Cerebellar nuclear complex (tissue), 1 donor: ENCODE data around the gene NOX1.

Experiments used
- DNase-seq, 2 experiments: peaks; one replicate each; lab custom pipeline; 2025; lab: John Stamatoyannopoulos, UW

NOX1 gene

GRCh38 chrX:100874325-100874724, at the start of gene NOX1:
Gene NOX1, minus strand, starts transcription at chrX:100874359. Its CDS starts 220 bp downstream, at chrX:100874139.
- no peak for DNase-seq

GRCh38 chrX:100915562-100915961, 41.4 kb upstream of the NOX1 start:
- no peak for DNase-seq

- DNase-seq: no peak
Observed at GRCh38 chrX:100913111-100913510, 39.0 kb upstream of the NOX1 start.

GRCh38 chrX:100911731-100912130, 37.6 kb upstream of the NOX1 start:
- no peak for DNase-seq

GRCh38 chrX:100905620-100906019, 31.5 kb upstream of the NOX1 start:
- DNase-seq: no peak

GRCh38 chrX:100904433-100904832, 30.3 kb upstream of the NOX1 start:
- no peak for DNase-seq

GRCh38 chrX:100895365-100896075, 21.4 kb upstream of the NOX1 start:
- no peak for DNase-seq

GRCh38 chrX:100883654-100884053, 9.5 kb upstream of the NOX1 start:
- DNase-seq: no peak

GRCh38 chrX:100880368-100880767, 6.2 kb upstream of the NOX1 start:
- DNase-seq: no peak

- DNase-seq: no peak
Observed at GRCh38 chrX:100871594-100872560, 2.3 kb downstream of the NOX1 start.

- DNase-seq: no peak
Observed at GRCh38 chrX:100870527-100870926, 3.6 kb downstream of the NOX1 start.

GRCh38 chrX:100868273-100868672, 5.9 kb downstream of the NOX1 start:
- DNase-seq: no peak

- DNase-seq: no peak
Observed at GRCh38 chrX:100864657-100865391, 9.3 kb downstream of the NOX1 start.

GRCh38 chrX:100863326-100863864, 10.8 kb downstream of the NOX1 start:
- DNase-seq: no peak

GRCh38 chrX:100852810-100853209, 21.3 kb downstream of the NOX1 start:
- no peak for DNase-seq

GRCh38 chrX:100850317-100850716, 23.8 kb downstream of the NOX1 start:
- DNase-seq: no peak

GRCh38 chrX:100831219-100831946, 42.8 kb downstream of the NOX1 start:
- no peak for DNase-seq

GRCh38 chrX:100830547-100830946, 43.6 kb downstream of the NOX1 start:
- DNase-seq: no peak

GRCh38 chrX:100830143-100830542, 44.0 kb downstream of the NOX1 start:
- no peak for DNase-seq

GRCh38 chrX:100829730-100830129, 44.4 kb downstream of the NOX1 start:
- no peak for DNase-seq
